Activated CD8-positive, alpha-beta memory T cell treated with anti-CD3 and anti-CD28 coated beads, Interleukin-2, amount 50 U/mL, for 48 hours (primary cell): ENCODE data around the gene SERGEF.

Source experiments
- DNase-seq: peaks from one replicate; pipeline ENCODE4 v3.0.0-alpha.2; 2020

SERGEF gene

DNA sequence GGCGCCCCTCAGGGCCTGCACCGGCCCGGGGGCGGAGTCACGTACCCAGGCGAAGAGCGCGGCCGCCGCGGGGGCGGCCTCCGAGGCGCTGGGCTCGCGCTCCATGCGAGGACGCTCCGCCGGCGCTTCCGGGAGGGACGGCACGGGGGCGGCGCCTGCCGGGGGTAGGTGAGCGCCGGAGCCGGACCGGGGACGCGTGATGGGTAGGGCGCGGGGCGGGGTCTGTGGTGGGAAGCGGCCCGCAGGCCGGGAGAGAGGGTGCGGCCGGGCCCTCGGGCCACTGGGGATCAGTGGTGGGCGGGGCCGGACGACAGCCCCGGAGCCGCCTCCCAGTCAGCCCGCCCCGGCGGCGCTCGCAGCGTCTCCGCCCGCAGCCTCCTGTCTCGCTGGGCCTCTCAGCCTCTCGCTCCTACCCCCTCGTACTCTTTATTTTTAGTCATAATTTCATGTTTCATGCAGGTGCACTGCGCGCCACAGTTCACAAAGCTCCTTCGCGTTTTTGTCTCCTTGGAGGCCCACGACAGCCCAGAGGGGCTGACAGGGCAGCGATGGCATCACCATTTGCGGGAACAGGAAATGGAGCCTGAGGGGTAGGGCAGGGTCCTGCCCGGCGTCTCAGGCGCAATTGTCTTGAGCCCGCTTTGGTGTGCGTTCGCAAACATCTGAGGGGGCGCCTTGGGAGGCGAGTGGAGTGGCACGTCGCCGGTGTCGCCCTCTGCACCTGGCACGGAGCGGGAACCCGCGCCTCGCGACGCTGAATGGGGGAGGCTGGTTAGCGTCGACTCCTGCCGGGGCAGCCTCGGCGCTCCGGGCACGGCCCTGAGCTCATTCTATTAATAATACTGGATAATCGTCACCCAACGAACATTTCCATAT lies at the start of gene SERGEF:
SERGEF (minus strand) TSS at position 142 of the 876 bp plus-strand sequence; CDS start at position 105, 37 bp downstream.
- DNase-seq = peak; percentile 95

DNA sequence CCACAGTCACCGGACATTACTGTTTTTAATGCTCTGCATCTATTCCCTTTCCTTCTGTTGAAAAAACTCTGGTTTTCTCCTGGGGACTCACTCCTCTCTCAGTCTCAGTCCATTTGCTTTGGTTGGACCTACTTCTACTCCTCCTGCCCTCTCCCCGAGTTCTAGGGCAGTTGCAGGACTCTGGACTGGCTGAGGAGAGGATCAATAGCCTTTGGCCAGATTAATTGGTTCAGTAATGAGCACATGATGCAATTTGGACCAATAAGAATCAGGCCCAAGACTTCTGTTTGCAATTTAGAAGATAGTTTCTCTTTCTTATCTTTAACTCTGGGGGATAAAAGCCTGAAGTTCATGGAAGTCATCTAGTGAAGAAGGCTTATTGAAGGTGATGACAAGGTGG lies 48.5 kb upstream of the SERGEF start:
- no peak for DNase-seq

DNA sequence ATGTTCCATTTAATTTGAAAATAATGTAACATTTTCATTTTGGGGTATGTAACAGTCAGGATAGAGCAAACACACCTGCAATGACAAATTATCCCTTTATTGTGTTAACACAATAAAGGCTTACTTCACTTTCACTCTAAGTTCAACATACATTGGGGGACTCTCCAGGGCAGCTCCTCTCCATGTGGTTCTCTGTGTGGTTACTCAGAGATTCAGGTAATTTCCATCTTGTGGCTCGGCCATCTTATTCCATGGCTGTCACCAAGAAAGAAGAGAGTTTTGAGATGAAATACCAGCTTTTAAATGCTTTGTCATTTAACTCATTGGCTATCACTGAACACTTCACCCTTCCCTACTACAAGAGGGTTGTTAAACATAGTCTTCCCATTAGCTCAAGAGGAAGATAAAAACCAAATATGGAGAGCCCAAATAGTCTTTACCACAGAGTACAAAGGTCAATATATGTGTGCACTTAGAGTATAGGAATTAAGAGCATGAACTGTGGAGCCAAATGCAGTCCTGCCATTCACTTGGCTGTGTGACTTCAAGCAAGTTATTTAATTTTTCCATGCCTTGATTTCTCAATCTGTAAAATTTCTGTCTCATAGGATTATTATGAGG lies 43.8 kb upstream of the SERGEF start:
- DNase-seq = no peak

DNA sequence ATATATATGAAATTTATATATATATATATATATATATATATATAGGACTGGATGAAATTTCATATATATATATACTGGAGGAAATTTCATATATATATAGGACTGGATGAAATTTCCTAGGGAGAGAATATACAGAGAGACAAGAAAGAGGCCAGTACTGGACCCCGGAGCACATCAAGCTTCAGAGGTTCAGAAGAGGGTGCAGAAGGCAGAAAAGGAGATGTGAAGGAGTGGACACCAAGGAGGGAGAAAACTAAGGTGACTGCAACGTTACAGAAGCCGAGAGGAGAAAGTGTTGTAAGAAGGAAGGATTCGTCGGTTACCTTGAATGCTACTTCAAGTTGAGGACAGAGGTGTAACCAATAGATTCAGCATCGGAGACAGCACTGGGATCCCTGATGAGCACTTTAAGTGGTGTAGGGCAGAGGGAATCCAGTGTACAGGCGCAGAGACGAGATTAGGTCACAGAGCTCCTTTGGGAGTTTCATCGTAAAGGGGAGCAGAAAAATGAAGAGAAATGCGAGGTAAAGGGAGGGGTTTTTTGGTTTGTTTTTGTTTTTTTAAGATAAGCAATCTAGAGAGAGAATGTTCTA lies 41.8 kb upstream of the SERGEF start:
- DNase-seq = no peak

DNA sequence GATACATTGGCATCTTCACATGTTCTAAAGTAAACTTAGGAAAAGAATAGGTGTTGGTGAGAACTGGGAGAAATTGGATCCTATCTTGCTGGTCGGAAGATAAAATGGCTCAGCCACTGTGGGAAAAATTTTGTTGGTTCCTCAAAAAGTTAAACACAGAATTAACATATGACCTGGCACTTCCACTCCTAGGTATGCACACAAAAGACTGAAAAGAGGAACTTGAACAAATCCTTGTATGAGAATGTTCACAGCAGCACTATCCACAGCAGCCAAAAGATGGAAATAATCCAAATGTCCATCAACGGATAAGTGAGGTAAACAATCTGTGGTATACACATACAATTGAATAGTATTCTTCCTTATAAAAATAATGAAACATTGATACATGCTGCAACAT lies 38.0 kb upstream of the SERGEF start:
- DNase-seq = no peak

DNA sequence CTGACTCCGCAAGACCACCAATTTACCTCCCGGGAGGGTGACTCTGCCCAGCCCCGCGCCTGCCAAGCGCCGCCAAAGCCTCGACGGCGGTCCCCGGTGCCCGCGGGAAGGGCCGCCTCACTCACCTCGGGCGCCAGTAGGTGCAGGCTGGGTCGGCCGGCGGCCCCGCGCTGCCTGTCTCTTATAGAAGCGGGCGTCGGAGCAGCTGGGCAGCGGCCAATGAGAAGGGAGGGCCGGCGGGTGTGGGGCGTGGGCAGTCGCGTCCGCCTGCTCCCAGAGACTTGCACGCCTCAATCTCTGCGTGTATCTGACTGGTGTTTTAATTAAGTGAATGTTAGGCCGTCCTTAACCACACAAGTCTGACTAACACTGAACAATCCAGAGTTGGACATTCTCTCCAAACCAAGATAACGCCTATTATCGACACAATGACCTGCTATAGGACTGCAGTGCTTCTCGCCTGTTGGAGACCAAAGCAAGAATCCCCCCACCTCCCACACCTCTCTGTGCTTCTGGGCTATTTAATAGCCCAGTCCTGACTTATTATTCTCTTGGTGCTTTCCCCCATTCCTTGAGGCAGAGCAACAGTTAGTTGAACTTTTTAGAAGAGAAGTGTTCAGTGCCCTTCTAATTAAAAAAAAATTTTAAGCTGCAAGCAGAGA lies 33.4 kb upstream of the SERGEF start, which contains the start of gene TPH1:
TPH1 (minus strand) TSS at position 154 of the 662 bp plus-strand sequence. CDS start 5,507 bp downstream, outside the sequence.
- no peak for DNase-seq

DNA sequence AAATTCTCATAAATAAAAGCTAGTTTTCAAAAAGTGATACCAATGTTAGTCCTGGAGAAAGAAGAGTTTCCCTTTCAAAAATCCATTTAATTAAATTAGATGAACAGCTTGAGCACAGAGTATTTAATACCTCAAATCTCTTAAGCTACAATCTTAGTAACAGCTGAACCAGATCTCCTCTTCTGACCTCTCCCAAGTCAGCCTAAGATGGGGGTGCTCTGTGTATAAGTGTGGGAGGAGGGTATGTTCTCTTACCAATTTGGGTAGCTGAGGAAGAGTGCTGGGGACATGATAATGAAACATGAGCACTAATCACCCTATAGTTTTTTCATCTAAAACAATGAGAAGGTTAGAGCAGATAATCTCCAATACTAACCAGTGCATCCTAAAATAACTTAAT lies 23.6 kb upstream of the SERGEF start:
- no peak for DNase-seq

DNA sequence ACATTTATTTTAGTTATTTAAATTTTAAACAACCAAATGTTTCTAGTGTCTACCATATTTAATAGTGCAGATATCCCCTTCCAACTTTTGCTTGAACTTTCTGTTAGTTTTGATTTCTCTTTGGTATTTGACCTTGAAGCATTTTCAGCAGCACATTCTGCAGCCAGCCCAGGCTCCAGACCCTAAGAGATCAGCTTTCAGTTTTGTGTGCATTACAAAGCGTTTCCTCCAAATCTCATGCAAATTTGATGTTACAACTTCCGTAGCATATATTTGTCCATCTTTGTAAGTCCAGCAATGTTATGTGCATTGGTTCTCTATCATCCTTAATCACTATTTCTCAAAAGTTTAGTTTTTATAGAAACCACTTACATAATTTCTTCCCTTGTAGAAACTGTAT lies 14.6 kb upstream of the SERGEF start:
- no peak for DNase-seq

DNA sequence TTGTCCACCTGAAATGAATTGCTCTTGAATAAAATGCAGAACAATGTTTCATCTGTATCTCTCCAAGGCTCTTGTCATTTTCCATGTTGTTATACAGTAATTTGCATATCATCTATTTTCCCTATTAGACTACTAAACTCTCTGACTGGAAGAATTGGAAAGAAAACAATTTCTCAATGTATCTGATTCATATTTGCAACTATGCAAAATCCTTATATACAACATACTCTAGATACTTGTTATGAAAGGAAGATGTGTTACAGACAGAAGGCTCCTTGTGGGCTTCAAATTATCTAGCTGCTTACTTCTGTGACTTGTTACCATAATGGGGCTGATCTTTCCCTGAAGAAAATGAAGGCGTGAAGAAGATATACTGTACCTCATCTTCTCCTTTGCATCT lies 9.6 kb upstream of the SERGEF start:
- no peak for DNase-seq

DNA sequence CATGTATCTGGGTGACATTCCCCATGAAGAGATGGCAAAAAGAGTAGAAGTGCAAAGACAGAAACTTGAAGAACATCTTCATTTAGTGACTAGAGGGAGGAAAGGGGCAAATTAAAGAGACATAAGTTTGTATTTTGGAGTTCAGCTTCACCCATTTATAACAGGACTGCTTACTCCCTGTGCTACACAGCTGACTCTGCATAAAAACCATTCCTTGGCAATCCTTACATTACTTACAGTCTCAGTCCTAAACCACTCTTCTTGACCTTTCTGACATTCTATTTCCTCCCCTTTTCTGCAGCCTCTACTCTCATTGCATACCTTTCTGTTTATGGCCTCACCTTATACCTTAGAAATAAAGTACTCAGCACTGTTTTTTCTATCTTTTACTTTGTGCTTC lies 6.8 kb upstream of the SERGEF start:
- DNase-seq = no peak

DNA sequence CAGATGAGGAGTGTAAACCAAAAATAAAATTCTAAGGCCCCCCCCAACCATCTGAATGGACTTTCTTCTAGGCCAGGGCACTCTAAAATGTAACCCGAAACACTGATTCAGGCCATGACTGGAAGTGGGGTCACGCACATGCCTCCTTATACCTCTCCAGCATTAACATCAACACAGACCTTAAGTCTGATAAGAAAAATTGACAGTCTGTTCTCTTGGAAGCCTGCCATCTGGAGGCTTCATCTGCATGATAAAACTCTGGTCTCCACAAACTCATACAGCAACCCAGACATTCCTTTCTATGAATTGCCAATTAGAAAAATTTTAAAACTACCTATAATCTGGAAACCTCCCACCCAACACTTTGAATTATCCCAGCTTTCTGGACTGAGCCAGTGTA lies 3.9 kb upstream of the SERGEF start:
- no peak for DNase-seq

DNA sequence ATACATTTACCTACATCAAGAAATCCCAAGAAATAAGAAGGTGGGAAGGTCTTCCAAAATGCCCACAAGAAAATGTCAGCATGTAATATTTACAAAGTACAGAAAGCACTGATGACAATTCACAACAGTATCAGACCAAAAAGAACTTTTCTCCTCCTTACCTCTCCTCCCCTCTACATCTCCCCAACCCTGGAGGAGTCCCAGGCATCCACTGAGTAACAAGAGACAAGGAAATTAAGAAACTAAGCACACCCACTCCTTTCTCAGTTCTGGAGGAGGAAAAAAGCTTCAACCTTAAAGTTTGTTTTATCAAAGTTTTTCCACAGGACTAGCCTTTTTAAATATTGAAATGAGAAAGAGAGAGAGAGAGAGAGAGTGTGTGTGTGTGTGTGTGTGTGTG lies 2.0 kb upstream of the SERGEF start:
- DNase-seq = no peak

DNA sequence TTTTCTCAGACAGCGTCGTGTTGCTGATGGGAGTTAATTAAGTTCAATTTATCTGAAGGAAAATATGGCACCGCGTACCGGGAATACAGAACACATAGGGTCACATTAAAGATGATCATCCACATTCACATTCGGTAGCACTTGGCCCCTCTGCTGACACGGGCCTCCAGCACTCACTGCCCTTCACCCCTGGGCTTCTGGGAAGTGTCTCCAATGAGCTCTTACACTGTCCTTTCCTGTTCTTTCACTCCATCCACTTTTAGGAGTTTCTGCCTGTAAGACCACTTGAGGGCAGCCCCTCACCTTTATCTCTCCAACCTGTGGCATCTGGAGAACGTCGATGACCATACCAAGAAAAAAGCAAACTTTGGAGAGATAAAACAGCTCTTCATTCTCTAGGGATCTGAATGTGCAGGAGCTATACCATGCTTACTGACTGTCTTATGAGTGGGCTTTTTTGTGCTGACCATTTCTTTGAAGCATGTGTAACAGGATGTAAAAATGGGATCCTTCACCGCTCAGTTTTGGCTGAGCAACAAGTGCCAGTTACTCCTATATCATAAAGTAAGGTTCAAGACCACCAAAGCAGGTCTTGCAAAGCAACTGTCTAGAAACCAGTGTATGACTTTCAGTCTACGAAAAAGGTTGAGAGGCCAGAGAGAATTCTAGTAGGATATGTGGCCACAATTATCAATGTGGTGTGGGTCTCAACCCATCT lies 1.1 kb upstream of the SERGEF start:
- peak; percentile 58 for DNase-seq

DNA sequence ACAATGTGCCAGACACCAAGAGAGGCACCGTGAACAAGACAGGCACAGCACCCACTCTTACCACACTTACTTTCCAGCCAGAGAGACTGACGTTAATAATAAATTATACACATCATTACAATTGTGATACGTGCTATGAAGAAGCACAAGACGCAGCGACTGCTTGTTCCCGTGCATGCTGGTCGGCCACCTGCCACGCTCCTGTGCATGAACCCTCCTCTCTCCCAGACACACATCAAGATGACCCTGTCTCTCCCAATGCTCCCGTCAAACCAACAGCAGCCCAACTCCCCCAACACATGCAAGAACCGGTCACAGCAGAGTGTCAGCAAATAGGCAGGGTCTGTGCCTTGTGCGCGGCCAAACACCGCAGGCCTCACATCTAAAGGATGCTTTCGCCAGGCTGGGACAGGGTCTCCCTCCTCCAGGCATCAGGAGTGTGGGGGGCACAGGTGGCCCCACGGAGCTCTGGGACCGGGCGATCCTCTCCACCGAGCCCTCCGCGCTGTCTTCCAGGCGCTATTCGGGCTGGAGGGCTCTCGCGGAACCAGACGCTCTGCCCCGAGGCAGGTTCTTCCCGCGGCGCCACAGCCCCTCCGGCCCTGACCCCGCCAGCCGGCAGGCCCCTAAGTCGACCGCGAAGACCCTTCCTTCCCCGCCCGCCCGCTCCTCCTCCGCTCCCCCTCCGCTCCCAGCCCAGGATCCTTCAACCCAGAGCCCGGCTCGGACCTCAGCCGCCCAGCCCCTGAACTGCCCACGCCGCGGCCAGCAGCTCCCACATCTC lies 533 bp downstream of the SERGEF start:
- DNase-seq = no peak

DNA sequence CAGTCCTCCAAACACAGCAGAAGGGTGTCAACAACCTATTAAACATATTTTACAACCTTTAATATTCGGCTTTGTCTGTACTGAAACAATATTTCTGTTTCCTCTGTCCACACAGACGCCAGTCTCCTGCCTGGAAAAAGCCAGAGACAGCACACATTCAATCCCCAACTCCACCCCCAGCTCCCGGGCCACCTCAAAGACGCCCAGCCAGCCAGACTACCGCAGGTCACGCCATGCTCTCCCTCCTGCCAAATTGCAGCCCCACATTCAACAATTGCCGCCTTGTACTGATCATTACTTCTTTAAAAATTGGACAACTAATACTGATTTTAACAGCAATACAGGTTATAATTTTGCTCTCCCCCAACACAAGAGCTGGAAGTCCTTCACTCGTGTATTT lies 1.2 kb downstream of the SERGEF start:
- no peak for DNase-seq

DNA sequence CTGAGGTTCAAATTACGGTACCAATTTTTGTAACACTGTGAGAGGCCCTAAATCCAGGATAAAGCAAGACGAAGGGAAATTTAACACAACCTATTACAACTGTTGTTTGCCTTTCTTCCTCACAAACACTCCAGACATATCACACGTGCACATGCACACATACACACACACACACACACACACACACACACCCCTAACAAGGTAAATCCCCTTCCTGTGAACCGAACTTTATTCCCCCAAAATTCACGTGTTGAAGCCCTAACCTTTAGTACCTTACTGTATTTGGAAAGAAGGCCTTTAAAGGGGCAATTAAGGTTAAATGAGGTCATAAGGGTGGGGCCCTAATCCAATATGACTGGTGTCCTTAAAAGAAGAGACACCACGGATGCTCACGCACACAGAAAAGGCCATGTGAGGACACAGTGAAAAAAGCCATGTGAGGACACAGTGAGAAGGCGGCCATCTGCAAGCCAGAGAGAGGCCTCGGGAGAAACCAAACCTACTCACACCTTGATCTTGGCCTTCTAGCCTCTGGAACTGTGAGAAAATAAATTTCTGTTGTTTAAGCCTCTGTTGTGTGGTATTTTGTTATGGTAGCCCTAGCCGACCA lies 1.8 kb downstream of the SERGEF start:
- DNase-seq = no peak

DNA sequence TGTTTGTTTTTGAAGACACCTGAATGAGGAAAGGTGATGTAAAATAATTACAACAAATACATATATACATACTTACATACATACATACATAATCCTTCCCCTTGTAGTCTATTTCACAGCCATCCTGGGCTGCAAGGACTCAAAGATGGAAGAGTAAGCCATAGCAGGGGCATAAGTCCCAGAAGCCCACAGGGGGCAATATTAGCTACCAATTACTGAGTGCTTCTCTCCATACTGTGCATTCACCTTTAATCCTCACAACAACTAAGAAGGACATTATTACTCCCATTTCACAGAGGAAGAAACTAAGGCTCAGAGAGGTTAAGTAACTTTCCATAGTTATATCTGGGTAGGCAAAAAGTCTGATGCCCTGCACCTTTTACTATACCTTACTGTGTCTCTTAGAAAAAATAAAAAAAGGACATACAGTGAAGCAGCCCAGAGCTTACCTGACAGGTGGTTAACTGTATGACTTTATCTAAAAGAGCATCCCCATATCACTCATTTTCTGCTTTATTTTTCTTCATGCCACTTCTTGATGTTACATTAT lies 2.7 kb downstream of the SERGEF start:
- no peak for DNase-seq

DNA sequence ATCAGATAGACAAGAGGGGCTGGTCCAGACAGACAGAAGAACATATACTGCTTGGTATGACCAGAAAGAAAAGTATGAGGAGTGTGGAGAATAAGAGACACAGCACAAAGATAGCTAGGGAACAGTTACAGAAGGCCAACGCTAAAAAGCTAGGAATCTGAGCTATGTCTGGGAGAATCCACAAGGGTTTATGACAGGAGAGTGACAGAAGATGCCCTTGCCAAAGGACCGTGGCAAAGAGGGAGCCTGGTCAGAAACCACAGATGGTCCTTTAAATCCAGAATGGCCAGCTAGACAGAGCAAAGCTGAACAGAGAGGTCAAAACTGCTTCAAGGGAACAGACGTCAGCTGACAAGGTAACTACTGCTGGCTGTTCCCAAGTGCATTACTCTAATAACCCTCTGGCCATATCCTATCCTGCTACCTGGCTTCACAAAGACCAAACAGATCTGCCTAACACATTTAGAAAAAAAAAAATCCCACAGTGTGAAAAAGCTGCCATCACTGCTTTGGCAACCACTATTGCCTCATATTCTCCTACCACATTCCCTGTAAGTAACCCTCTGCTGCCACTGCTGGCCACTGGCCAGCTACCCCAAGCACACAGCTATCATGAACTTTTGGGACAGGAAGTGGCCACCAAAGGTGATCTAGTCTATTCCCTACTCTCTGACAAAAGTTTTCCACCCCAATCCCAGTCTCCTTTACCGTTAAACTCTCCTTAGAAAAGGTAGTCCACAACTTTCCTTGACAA lies 7.3 kb downstream of the SERGEF start:
- DNase-seq = no peak

DNA sequence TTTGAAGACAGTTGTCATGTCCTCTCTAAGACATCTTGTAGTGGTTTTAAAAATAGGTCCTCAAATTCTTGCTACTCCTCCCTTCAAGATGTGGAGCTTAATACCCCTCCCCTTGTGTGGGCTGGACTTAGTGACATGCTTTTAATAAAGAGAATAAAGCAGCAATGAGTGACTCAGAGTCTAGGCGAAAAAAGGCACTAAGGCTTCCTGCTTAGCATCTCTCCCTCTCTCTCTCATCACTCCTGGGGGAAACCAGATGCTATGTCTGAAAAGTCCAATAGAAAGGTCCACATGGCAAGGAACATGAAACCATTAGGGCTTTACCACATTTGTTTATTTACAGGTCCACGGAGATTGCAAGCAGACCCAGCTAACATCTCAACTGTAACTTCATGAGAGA lies 11.7 kb downstream of the SERGEF start:
- DNase-seq = no peak

DNA sequence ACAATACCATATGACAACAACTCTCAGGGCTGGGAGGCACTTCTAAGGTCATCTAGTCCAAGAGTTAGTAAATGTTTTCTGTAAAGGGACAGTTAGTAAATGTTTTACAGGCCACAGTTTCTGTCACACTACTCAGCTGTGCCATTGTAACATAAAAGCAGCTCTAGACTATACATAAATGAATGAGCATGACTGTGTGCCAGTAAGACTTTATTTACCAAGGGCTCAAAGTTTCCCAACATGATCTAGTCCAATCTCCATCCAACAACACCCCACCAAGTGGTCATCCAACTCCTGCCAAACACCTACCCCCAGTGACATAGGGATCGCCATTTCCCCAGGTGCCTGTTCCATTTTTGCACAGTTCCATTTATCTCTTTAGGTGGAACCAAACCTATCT lies 12.1 kb downstream of the SERGEF start:
- no peak for DNase-seq
